Smooth muscle cell (in vitro differentiated cells): Measurements from ENCODE around the gene ZNF280D. TPM values are rescaled to one million over a fixed set of nuclear protein-coding genes. Genes with fewer than 3 reads are reported as not detected.

Source experiments
- DNase-seq: peaks from one replicate; lab custom pipeline; 2025; ENCODE audit not compliant: unreplicated experiment; lab: John Stamatoyannopoulos, UW
- H2AFZ ChIP-seq: fragments of 200-600 bp; sonication (generic); 2 replicates; pipeline ENCODE4 v1.6.0; 2016; ENCODE audit warnings: antibody characterized with exemption, low read depth, mild to moderate bottlenecking
- H3F3A ChIP-seq: fragments of 200-600 bp; sonication (generic); 2 replicates; pipeline ENCODE4 v1.6.0; 2017; ENCODE audit warnings: antibody characterized with exemption, low read depth
- H3K27ac ChIP-seq: fragments of 200-600 bp; sonication (generic); 2 replicates; pipeline ENCODE4 v1.5.1; 2016; ENCODE audit warnings: low read depth, mild to moderate bottlenecking
- H3K27me3 ChIP-seq: fragments of 200-600 bp; sonication (generic); 2 replicates; pipeline ENCODE4 v1.6.1; 2016; ENCODE audit warnings: low read depth, mild to moderate bottlenecking
- H3K36me3 ChIP-seq: fragments of 200-600 bp; sonication (generic); 2 replicates; pipeline ENCODE4 v1.5.1; 2016; ENCODE audit warnings: low read depth
- H3K4me1 ChIP-seq: fragments of 200-600 bp; sonication (generic); 2 replicates; pipeline ENCODE4 v1.5.1; 2016; ENCODE audit warnings: low read depth
- H3K4me2 ChIP-seq: fragments of 200-600 bp; sonication (generic); 2 replicates; pipeline ENCODE4 v1.6.0; 2016; ENCODE audit warnings: mild to moderate bottlenecking
- H3K4me3 ChIP-seq: fragments of 200-600 bp; sonication (generic); 2 replicates; pipeline ENCODE4 v1.5.1; 2016; ENCODE audit warnings: mild to moderate bottlenecking
- H3K79me2 ChIP-seq: fragments of 200-600 bp; sonication (generic); 2 replicates; pipeline ENCODE4 v1.6.0; 2016; ENCODE audit warnings: low read depth, mild to moderate bottlenecking
- H3K9ac ChIP-seq: fragments of 200-600 bp; sonication (generic); 2 replicates; pipeline ENCODE4 v1.6.0; 2016; ENCODE audit warnings: low read depth
- H3K9me3 ChIP-seq: fragments of 200-600 bp; sonication (generic); replicated peaks from 2 replicates; pipeline ENCODE4 v1.5.1; 2016; ENCODE audit warnings: low read depth
- H4K20me1 ChIP-seq: fragments of 200-600 bp; sonication (generic); 2 replicates; pipeline ENCODE4 v1.6.0; 2016; ENCODE audit warnings: low read depth
- CTCF ChIP-seq: fragments of 200-600 bp; sonication (generic); IDR thresholded peaks from 2 replicates; pipeline ENCODE4 v1.5.1; 2017; ENCODE audit warnings: borderline replicate concordance, mild to moderate bottlenecking, antibody characterized with exemption; ENCODE audit not compliant: insufficient read depth, poor library complexity, severe bottlenecking
- WGBS: methylation state at CpG from one replicate; pipeline ENCODE4 v1.1.7; 2016; ENCODE audit warnings: low lambda C conversion rate; 5-methylcytosine and 5-hydroxymethylcytosine counted together
- polyA plus RNA-seq: library from polyadenylated mRNA; unstranded; fragments of >200 nt; fragmentation: Nextera tagmentation; extraction: Ambion mirVana; gene quantifications from 2 replicates; pipeline ENCODE4 v1.2.1, GENCODE V29; 2016
- total RNA-seq: library from RNA; depleted of rRNA; stranded (reverse); fragments of >200 nt; gene quantifications from 2 replicates; pipeline ENCODE4 v1.2.3, GENCODE V29; 2014

ZNF280D gene
- total and polyA plus RNA-seq, 2 experiments from 2014 or later, result 0.94 to 4.3 TPM

- Histone ChIP-seq H3K36me3 (no peaks in the 10 kb centered on the region), H4K20me1 (no peaks in the 10 kb centered on the region), H3K9me3 (no peaks in the 10 kb centered on the region), H3F3A (no peaks in the 10 kb centered on the region), H3K79me2 (no peaks in the 10 kb centered on the region), H3K27me3 (no peaks in the 10 kb centered on the region), H3K4me2 (no peak overlapping the region), H3K27ac (no peak overlapping the region), H3K9ac (no peak overlapping the region), H2AFZ (no peak overlapping the region), H3K4me1 (no peaks in the 10 kb centered on the region), H3K4me3 (no peak overlapping the region)
- TF ChIP-seq CTCF, result no peak
- WGBS, result 81% methylated on average over 4 of the region's 4 CpGs
- DNase-seq, result no peak
Observed at GRCh38 chr15:56613811-56614210, 119.5 kb downstream of the ZNF280D start.

GRCh38 chr15:56608993-56609392 is 124.3 kb downstream of the ZNF280D start:
- H4K20me1 ChIP-seq, result no peaks in the 10 kb centered on the region
- WGBS, result 79% methylated on average over 1 of the region's 1 CpG
- no peak for TF ChIP-seq CTCF
- H3K36me3 ChIP-seq, result no peaks in the 10 kb centered on the region
- H3K79me2 ChIP-seq, result no peaks in the 10 kb centered on the region
- no peak overlapping the region for H3K4me3 ChIP-seq
- no peak overlapping the region for H2AFZ ChIP-seq
- DNase-seq, result no peak
- no peaks in the 10 kb centered on the region for H3F3A ChIP-seq
- no peak overlapping the region for H3K4me2 ChIP-seq
- H3K9me3 ChIP-seq, result no peaks in the 10 kb centered on the region
- no peak overlapping the region for H3K27ac ChIP-seq
- no peaks in the 10 kb centered on the region for H3K27me3 ChIP-seq
- H3K4me1 ChIP-seq, result no peaks in the 10 kb centered on the region
- H3K9ac ChIP-seq, result no peak overlapping the region

GRCh38 chr15:56608140-56608778 is 125.0 kb downstream of the ZNF280D start:
- no peak for TF ChIP-seq CTCF
- 85% methylated on average over 1 of the region's 1 CpG for WGBS
- no peak for DNase-seq
- no peak overlapping the region for H3K27ac ChIP-seq
- H3F3A ChIP-seq, result no peaks in the 10 kb centered on the region
- no peaks in the 10 kb centered on the region for H4K20me1 ChIP-seq
- H2AFZ ChIP-seq, result no peak overlapping the region
- no peaks in the 10 kb centered on the region for H3K79me2 ChIP-seq
- H3K4me2 ChIP-seq, result no peak overlapping the region
- H3K27me3 ChIP-seq, result no peaks in the 10 kb centered on the region
- no peaks in the 10 kb centered on the region for H3K9me3 ChIP-seq
- H3K9ac ChIP-seq, result no peak overlapping the region
- no peaks in the 10 kb centered on the region for H3K36me3 ChIP-seq
- H3K4me3 ChIP-seq, result no peak overlapping the region
- H3K4me1 ChIP-seq, result no peaks in the 10 kb centered on the region

- WGBS, result 100% methylated on average over 2 of the region's 2 CpGs
- H3K79me2 ChIP-seq, result no peaks in the 10 kb centered on the region
- no peaks in the 10 kb centered on the region for H3K4me1 ChIP-seq
- H3K4me2 ChIP-seq, result no peak overlapping the region
- H3K9ac ChIP-seq, result no peak overlapping the region
- TF ChIP-seq CTCF, result no peak
- DNase-seq, result no peak
- no peaks in the 10 kb centered on the region for H3F3A ChIP-seq
- no peaks in the 10 kb centered on the region for H3K36me3 ChIP-seq
- H3K4me3 ChIP-seq, result no peak overlapping the region
- H4K20me1 ChIP-seq, result no peaks in the 10 kb centered on the region
- no peaks in the 10 kb centered on the region for H3K27me3 ChIP-seq
- H2AFZ ChIP-seq, result no peak overlapping the region
- no peaks in the 10 kb centered on the region for H3K9me3 ChIP-seq
- H3K27ac ChIP-seq, result no peak overlapping the region
Observed at GRCh38 chr15:56602253-56602652, 131.1 kb downstream of the ZNF280D start.
